ENCODE results near the gene BCO1. TPM values are rescaled to one million over a fixed set of nuclear protein-coding genes. Genes with fewer than 3 reads are reported as not detected.

The BCO1 gene
- total RNA-seq, 1 donor from 2014 or later = 2.0 TPM

- Mint-ChIP-seq H3K4me1 (ENCODE audit: unreplicated experiment) (no peaks in the 10 kb centered on the region), H3K27ac (no peak overlapping the region), H3K9me3 (peaks cover 4% of the 10 kb centered on the region)
Observed at GRCh38 chr16:81283044-81283443, 44.6 kb downstream of the BCO1 start.

DNA sequence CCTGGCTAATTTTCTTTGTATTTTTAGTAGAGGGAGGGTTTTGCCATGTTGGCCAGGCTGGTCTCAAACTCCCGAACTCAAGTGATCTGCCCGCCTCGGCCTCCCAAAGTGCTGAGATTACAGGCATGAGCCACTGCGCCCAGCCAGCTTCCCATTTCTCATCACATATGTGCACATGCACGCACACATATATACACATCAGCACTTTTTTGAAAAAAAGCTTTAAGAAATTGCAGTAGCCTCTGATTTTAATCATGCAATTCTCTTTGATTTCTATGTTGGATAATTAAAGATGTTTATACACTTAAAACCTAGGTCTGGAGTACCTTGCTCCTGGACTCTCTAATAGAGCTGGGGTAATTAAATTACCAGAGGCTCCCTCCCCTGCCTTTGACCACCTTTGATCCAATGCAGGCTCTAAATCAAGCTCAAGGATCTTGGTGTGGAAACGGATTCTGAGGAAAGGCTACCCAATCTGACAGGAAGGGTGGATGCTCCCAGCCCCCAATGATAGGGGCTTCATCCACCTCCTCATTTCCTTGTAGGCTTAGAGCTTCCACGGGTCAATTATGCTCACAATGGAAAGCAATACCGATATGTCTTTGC lies 46.6 kb downstream of the BCO1 start:
- Mint-ChIP-seq H3K9me3 (peaks cover 4% of the 10 kb centered on the region), H3K36me3 (no peaks in the 10 kb centered on the region), H3K4me3 (no peak overlapping the region), H3K4me1 (ENCODE audit: unreplicated experiment) (no peaks in the 10 kb centered on the region), H3K27ac (no peak overlapping the region), H3K27me3 (no peaks in the 10 kb centered on the region)
- no peak for DNase-seq (ENCODE audit: extremely low spot score, unreplicated experiment)
- TF ChIP-seq, protein P1, sequence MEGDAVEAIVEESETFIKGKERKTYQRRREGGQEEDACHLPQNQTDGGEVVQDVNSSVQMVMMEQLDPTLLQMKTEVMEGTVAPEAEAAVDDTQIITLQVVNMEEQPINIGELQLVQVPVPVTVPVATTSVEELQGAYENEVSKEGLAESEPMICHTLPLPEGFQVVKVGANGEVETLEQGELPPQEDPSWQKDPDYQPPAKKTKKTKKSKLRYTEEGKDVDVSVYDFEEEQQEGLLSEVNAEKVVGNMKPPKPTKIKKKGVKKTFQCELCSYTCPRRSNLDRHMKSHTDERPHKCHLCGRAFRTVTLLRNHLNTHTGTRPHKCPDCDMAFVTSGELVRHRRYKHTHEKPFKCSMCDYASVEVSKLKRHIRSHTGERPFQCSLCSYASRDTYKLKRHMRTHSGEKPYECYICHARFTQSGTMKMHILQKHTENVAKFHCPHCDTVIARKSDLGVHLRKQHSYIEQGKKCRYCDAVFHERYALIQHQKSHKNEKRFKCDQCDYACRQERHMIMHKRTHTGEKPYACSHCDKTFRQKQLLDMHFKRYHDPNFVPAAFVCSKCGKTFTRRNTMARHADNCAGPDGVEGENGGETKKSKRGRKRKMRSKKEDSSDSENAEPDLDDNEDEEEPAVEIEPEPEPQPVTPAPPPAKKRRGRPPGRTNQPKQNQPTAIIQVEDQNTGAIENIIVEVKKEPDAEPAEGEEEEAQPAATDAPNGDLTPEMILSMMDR (conservative IDR thresholded peaks at IDR 0.05) = no peak

More at GRCh38 chr16:81283044-81283443, 44.6 kb downstream of the BCO1 start:
- no peaks in the 10 kb centered on the region for H3K27me3 Mint-ChIP-seq
- no peak overlapping the region for H3K4me3 Mint-ChIP-seq
- H3K36me3 Mint-ChIP-seq = no peaks in the 10 kb centered on the region
- no peak for DNase-seq (ENCODE audit: extremely low spot score, unreplicated experiment)
- TF ChIP-seq, protein P1 (conservative IDR thresholded peaks at IDR 0.05) = no peak

DNA sequence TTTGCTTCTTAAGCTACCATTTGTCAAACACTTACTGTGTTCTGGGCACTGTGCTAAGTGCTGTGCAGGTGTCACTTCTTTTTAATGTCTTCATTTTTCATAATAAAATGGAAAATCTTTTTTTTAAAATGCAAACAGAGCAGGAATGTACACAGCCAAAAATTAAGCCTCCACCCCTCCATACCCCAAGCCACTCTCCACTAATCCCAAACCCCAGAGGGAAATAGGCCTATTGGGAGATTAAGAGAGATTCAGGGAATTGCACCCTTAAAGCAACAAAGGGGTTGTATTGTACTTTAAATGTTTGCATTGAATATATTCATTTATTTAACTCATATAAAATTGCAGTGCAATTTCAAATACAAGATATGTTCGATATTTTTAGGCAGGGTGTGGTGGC lies 47.7 kb downstream of the BCO1 start:
- no peak overlapping the region for H3K27ac Mint-ChIP-seq
- TF ChIP-seq, protein P1 (conservative IDR thresholded peaks at IDR 0.05) = no peak

DNA sequence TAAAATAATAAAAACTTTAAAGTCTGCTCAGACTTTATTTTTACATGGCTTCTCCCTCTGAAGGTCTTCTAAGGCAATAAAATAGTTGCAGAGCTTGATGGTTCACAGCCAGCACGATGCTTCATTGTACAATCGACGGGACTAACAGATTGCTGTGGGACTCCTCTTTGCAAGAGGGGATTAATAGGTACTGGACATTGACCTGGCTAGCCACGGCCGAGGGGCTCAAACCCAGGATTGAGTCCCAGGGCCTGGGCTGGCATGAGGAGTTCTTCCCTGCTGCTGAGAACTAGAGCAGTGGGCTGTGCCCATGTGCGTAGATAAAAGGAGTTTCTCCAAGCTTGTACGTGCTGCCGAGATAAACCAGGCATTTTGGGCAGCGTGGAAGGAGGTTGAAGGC lies 52.6 kb downstream of the BCO1 start:
- Mint-ChIP-seq H3K27me3 (no peaks in the 10 kb centered on the region), H3K4me3 (no peak overlapping the region), H3K27ac (no peak overlapping the region), H3K4me1 (ENCODE audit: unreplicated experiment) (no peaks in the 10 kb centered on the region), H3K36me3 (no peaks in the 10 kb centered on the region), H3K9me3 (no peaks in the 10 kb centered on the region)
- TF ChIP-seq, protein P1 (conservative IDR thresholded peaks at IDR 0.05) = no peak
- DNase-seq (ENCODE audit: extremely low spot score, unreplicated experiment) = no peak

More for the DNA sequence above, 47.7 kb downstream of the BCO1 start:
- no peaks in the 10 kb centered on the region for H3K27me3 Mint-ChIP-seq
- no peaks in the 10 kb centered on the region for H3K4me1 Mint-ChIP-seq (ENCODE audit: unreplicated experiment)
- no peak for DNase-seq (ENCODE audit: extremely low spot score, unreplicated experiment)
- no peaks in the 10 kb centered on the region for H3K9me3 Mint-ChIP-seq
- H3K36me3 Mint-ChIP-seq = no peaks in the 10 kb centered on the region
- no peak overlapping the region for H3K4me3 Mint-ChIP-seq

DNA sequence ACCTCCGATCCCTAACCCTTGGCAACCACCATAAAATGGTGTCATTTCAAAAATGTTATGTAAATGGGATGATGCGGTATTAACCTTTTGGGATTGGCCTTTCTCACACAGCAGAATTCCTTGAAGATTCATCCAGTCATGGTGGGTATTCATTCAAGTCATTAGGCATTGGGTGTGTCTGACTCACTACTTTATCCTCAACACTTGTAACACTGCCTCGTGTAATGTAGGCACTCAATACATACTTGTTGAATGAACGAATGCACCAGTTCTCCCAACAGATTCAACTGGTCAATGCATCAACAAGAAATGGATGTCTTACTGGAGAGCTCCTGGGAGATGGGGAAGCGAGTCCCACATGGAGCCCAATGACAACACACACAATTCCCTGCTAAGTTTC lies 54.4 kb downstream of the BCO1 start:
- Mint-ChIP-seq H3K36me3 (no peaks in the 10 kb centered on the region), H3K9me3 (no peaks in the 10 kb centered on the region), H3K4me3 (no peak overlapping the region), H3K27me3 (no peaks in the 10 kb centered on the region), H3K4me1 (ENCODE audit: unreplicated experiment) (no peaks in the 10 kb centered on the region), H3K27ac (peak overlapping the region; percentile 88)
- DNase-seq (ENCODE audit: extremely low spot score, unreplicated experiment) = no peak
- TF ChIP-seq, protein P1 (conservative IDR thresholded peaks at IDR 0.05) = no peak

All from type B pancreatic cell (in vitro differentiated cells).